A673 (cell line): ENCODE results near the gene AP2B1. TPM values are rescaled to one million over a fixed set of nuclear protein-coding genes. Genes with fewer than 3 reads are reported as not detected.

Experiments
- BruUV-seq: library from RNA; stranded (reverse); fragments of 400-500 nt; replicated peaks from 2 replicates; lab custom pipeline; 2021; lab: Mats Ljungman, UMichigan
- CTCF ChIA-PET: fragments of 300-600 bp; sonication (Branson Sonifier 250); formaldehyde crosslinking; loops from one replicate; lab custom pipeline; 2022; ENCODE audit warnings: antibody characterized with exemption; lab: Charles Lee
- POLR2A ChIA-PET: fragments of 300-600 bp; sonication (Branson Sonifier 250); formaldehyde crosslinking; loops from one replicate; lab custom pipeline; 2022; ENCODE audit warnings: antibody characterized with exemption; ENCODE audit not compliant: low non-redundant PET; lab: Charles Lee
- DNase-seq: peaks from one replicate; pipeline ENCODE4 v3.0.0-alpha.2; 2015; ENCODE audit warnings: low spot score
- H3K27ac ChIP-seq: fragments of 200-600 bp; sonication (generic); 2 replicates; pipeline ENCODE4 v1.5.1; 2016; ENCODE audit warnings: mixed run types, low read depth, mild to moderate bottlenecking, mixed read lengths, antibody characterized with exemption, low read length; ENCODE audit not compliant: poor library complexity, severe bottlenecking
- H3K27me3 ChIP-seq: fragments of 200-600 bp; sonication (generic); replicated peaks from 2 replicates; pipeline ENCODE4 v1.6.1; 2017; ENCODE audit warnings: mixed run types, low read depth, mild to moderate bottlenecking, mixed read lengths, antibody characterized with exemption, low read length; ENCODE audit not compliant: insufficient read depth, poor library complexity
- H3K36me3 ChIP-seq: fragments of 200-600 bp; sonication (generic); 2 replicates; pipeline ENCODE4 v1.6.1; 2016; ENCODE audit warnings: mixed run types, mild to moderate bottlenecking, mixed read lengths, antibody characterized with exemption, low read length; ENCODE audit not compliant: insufficient read depth, poor library complexity, severe bottlenecking
- H3K4me1 ChIP-seq: fragments of 200-600 bp; sonication (generic); 2 replicates; pipeline ENCODE4 v1.6.1; 2017; ENCODE audit warnings: mixed run types, mild to moderate bottlenecking, mixed read lengths, antibody characterized with exemption, low read length; ENCODE audit not compliant: insufficient read depth, poor library complexity, severe bottlenecking
- H3K4me3 ChIP-seq: fragments of 200-600 bp; sonication (generic); 2 replicates; pipeline ENCODE4 v1.5.1; 2016; ENCODE audit warnings: low read depth, mixed run types, mild to moderate bottlenecking, mixed read lengths, low read length; ENCODE audit not compliant: poor library complexity, severe bottlenecking
- H3K9me3 ChIP-seq: fragments of 200-600 bp; sonication (generic); 2 replicates; pipeline ENCODE4 v1.6.1; 2016; ENCODE audit warnings: mixed run types, low read depth, mild to moderate bottlenecking, mixed read lengths, antibody characterized with exemption, low read length; ENCODE audit not compliant: poor library complexity, severe bottlenecking
- CTCF ChIP-seq: fragments of 300-800, 200-600 bp; sonication (generic); conservative IDR thresholded peaks from 2 replicates; pipeline ENCODE4 v1.5.1; 2017; ENCODE audit warnings: low read depth, mild to moderate bottlenecking, antibody characterized with exemption, low read length, moderate library complexity, mixed read lengths
- EZH2 ChIP-seq: fragments of 200-600 bp; sonication (generic); IDR thresholded peaks from 2 replicates; pipeline ENCODE4 v1.6.1; 2017; ENCODE audit warnings: borderline replicate concordance, low read depth, mild to moderate bottlenecking, mixed read lengths, antibody characterized with exemption, low read length; ENCODE audit not compliant: poor library complexity, severe bottlenecking
- intact Hi-C: fragments of 100-400 bp; cut with micrococcal nuclease; formaldehyde crosslinking; loops from one replicate; pipeline ENCODE4 v1.10.0; 2022; ENCODE audit not compliant: unreplicated experiment
- total RNA-seq: library from RNA; stranded (reverse); gene quantifications from 2 replicates; pipeline ENCODE4 v1.2.3, GENCODE V29; 2021

Gene AP2B1
- total RNA-seq, 1 experiment from 2014 or later = 124 TPM

GRCh38 chr17:35695613-35696012, 108.5 kb downstream of the AP2B1 start:
- no peaks in the 10 kb centered on the region for H3K27me3 ChIP-seq
- ChIA-PET POLR2A (no interaction called here), CTCF (no interaction called here)
- no peaks in the 10 kb centered on the region for H3K9me3 ChIP-seq
- no peak for DNase-seq
- no peaks in the 10 kb centered on the region for H3K36me3 ChIP-seq
- TF ChIP-seq EZH2 = no peak
- no peak for TF ChIP-seq CTCF
- no peak overlapping the region for H3K27ac ChIP-seq
- no peak overlapping the region for H3K4me3 ChIP-seq
- H3K4me1 ChIP-seq = no peaks in the 10 kb centered on the region
- no TSS peak for BruUV-seq
- intact Hi-C loops = no loop called here

- POLR2A ChIA-PET = no interaction called here
- no TSS peak for BruUV-seq
- no peaks in the 10 kb centered on the region for H3K36me3 ChIP-seq
Measured at GRCh38 chr17:35698800-35699199, 111.7 kb downstream of the AP2B1 start.

GRCh38 chr17:35700150-35700549, 113.0 kb downstream of the AP2B1 start:
- intact Hi-C loops = no loop called here
- POLR2A ChIA-PET = no interaction called here
- no peak for DNase-seq
- H3K27me3 ChIP-seq = no peaks in the 10 kb centered on the region
- no TSS peak for BruUV-seq
- no peaks in the 10 kb centered on the region for H3K36me3 ChIP-seq
- H3K27ac ChIP-seq = no peak overlapping the region
- H3K4me3 ChIP-seq = no peak overlapping the region
- TF ChIP-seq EZH2 (no peak), CTCF (no peak)
- CTCF ChIA-PET = no interaction called here
- no peaks in the 10 kb centered on the region for H3K9me3 ChIP-seq
- H3K4me1 ChIP-seq = no peaks in the 10 kb centered on the region

More at GRCh38 chr17:35698800-35699199, 111.7 kb downstream of the AP2B1 start:
- CTCF ChIA-PET = no interaction called here
- H3K4me3 ChIP-seq = no peak overlapping the region
- intact Hi-C loops = no loop called here
- H3K4me1 ChIP-seq = no peaks in the 10 kb centered on the region
- no peak for TF ChIP-seq CTCF
- TF ChIP-seq EZH2 = no peak
- DNase-seq = no peak
- no peaks in the 10 kb centered on the region for H3K9me3 ChIP-seq
- H3K27me3 ChIP-seq = no peaks in the 10 kb centered on the region
- no peak overlapping the region for H3K27ac ChIP-seq
